Measurements from ENCODE around the gene LMO4.

Gene LMO4, protein sequence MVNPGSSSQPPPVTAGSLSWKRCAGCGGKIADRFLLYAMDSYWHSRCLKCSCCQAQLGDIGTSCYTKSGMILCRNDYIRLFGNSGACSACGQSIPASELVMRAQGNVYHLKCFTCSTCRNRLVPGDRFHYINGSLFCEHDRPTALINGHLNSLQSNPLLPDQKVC

DNA sequence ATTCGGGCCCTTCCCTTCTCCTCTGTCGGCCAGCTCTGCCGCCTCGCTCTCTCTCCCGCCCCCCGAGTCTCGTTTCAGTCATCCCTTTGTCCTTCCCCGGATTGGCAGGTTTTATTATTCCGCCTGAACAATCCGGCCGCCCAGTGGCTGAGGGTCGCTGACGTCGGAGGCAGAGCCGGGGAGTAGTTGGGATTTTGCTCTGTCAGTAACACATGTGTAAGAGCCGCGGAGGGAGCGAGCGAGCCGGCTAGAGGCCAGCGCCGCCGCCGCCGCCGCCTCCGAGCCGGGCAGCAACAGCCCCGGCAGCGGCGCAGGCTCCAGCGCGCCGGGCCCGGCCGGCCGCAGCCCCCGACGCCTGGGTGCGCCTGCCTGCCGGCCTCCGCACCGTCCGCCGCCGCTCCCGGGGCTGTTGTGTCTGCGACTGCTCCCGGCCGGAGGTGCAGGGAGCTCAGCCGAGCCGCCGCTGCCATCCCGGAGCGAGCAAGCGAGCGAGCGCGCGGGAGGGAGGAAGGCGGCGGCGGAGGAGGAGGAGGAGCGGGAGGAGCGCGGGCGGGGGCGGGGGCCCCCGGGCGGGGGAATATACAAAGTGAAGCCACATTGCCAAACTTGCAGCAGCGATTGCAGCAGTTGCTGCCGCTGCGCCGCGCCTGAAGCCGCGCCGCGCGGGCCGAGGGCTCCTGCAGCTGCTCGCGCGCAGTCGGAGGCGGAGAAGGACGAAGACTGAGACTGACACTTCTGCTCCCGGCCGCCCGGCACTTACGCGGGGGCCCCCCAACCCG is at the start of gene LMO4:
LMO4 (plus strand) TSS at position 609 of the 779 bp plus-strand sequence. CDS start 3,136 bp downstream, outside the sequence.
- peak; percentile 83 for DNase-seq (ENCODE audit: low read depth)

DNA sequence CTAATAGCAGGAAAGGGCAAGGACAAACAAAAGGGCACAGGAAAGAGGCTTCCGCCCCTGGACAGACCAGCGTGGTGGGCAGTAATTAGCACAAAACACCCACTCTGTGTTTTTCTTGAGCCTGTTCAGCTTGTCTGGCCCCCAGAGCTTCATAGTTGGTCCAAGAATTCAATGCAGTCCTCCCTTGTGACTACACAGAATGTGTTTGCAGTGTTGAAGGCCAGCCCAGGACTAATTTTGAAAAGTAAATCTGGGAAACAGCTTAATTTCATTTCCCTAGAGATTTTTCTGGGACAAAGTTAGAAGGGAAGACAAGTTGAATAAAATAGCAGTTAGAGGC is 49.2 kb upstream of the LMO4 start:
- no peak for DNase-seq (ENCODE audit: low read depth)

DNA sequence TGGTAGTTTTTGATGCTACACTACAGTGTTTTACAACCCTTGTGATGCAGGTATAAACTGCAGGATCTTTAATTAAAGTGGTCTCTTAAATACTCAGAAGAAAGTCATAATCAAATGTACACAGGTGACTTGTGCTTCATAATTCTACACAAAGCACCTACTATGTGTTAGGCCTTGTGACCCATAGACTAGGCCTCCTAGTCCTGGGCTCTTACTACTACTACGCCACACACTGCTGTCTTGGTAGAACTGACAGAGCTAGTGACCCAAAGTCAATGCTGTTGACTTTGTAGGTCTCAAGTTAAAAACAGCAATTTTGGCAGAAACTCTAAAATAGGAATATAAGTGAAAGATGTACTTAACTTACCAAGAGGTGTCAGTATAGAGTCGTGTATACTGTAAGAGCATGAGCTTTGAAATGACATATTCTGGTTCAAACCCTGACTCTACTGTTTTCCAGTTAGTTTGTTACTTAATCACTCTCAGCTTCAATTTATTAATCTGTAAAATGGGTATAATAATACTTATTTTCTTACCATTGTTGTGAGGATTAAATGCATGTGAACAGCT is 48.6 kb upstream of the LMO4 start:
- DNase-seq (ENCODE audit: low read depth), result no peak

DNA sequence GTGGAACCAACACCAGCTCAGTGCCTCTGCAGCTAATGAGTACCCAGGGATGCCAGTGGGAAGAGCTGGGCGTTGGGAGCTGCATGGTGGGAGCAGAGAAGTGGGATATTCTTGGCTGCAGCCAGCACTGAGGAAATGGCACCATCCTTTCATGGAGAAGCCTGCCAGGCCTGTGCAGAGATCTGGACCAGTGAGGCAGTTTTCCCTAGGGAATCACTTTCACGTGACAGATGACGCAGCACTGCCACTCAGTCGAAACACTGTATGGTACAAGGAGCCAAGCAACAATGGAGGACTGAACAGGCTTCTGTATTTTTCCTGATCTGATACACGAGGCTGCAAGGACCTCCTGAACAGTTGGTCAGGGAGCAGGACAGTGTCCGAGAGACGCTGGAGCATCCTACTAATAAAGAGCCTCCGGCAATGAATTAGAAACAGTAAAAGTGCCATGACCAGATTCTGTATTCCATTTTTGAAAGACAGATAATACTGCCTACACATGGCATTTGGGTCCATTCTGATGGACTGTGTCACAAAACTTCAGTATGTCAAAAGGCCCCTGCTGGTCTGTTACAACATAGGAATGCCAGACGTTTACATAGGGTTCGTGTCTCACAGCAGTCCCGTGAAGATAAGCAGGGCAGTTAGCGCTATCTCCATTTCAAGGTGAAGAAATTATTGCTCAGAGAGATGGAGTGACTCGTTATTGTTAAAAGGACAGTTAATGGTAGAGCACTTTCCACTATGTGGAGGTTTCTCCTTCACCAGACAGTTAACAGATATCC is 44.0 kb upstream of the LMO4 start:
- no peak for DNase-seq (ENCODE audit: low read depth)

DNA sequence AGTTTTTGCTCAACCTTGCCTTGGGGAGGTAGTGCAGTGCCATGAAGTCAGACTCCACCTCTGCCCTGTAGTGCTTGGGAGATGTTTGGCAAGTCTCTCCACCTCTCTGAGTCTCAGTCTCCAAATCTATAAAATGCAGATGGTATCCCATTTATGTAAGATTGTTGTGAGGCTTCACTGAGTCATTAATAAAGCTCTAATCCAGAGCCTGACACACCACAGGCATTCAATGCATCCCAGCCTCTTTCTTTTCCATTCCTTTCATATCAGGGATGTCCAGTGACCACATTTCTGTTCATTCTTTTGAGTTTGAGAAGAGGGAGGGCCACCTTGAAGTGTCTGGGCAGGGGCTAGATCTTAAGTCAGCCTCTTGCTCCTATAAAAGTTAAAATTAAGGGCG is 37.6 kb upstream of the LMO4 start:
- no peak for DNase-seq (ENCODE audit: low read depth)

DNA sequence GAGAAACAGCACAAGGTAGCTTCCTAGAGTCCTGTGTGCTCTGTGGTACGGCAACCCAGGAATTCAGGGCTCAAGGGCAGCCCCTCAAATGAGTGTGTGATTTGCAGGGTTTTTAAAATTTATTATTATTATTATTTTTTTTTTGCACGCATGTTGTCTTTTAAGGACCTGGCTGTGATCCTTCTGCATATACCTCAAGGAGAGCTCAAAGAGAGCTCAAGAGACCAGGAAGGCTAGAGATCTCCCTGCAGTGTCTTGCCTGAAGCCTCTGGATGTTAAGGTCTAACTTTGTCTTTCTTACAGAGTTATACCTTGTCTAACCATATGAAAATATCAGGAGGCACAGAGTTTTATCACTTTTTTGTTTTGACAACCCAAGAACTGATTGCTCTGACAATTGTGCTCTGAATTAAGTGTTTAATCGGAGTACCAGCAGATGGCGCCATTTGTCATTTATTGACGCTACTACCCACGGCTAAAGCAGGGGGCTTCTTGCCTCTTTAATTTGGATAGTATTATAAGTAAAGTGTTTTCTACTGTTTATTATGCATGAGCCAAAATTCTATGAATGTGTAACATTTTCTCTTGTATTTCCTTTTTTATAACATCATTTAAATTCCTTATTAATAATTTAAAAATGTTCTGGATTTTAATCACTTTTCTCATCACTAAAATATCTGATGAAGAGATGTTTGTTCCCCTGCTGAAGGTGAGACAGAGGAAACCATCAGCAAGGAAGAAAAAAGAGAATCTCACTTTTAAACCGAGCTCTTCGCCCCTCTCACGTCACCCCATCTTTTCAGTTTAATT is 35.8 kb upstream of the LMO4 start:
- peak; percentile 25 for DNase-seq (ENCODE audit: low read depth)

DNA sequence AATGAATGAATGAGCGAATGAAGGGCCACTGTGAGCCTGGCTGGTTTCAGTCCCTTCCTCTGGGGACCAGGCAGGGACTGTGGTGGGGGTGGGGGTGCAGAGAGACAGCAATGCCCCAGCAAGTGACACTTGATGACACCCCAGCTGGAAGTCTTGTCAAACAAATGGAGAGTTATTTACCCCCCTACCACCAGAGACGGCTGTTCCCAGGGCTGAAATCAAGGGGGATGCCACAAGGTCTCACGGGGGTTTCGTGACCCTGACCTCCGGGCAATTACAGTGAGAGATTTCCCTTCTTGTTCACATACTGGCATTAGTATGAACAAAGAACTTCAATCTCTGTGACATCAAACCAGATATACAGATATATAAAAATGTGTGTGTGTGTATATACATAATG is 34.0 kb upstream of the LMO4 start:
- DNase-seq (ENCODE audit: low read depth), result no peak

DNA sequence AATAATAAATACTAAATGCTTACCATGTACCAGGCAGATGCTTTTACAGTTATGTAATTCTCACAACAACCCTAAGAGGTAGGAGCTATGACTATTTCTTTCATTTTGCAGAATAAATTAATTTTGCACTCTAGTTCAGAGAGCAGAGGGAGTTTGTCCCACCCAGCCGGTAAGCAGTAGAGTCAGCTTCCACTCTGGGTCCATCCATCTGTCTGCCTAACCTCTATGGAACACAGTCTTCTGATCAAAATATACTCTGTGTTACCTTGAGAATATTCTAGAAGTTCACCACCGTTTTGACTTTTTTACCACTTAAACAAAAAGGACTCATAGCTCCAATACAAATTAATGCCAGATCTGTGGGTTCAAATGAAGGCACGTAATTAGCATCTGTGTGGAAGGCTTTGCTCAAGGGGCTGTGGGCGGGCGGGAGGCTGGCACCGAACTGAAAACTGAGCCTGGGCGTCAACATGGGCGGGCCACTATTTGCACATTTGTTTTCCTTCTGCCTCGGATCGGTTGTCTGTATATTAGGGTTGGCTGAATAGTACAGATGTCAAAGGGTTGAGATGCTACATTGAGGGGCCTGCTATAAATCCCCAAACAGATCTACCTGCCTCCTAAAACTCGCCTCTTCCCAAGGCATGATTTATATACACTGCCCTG is 33.1 kb upstream of the LMO4 start:
- DNase-seq (ENCODE audit: low read depth), result no peak

DNA sequence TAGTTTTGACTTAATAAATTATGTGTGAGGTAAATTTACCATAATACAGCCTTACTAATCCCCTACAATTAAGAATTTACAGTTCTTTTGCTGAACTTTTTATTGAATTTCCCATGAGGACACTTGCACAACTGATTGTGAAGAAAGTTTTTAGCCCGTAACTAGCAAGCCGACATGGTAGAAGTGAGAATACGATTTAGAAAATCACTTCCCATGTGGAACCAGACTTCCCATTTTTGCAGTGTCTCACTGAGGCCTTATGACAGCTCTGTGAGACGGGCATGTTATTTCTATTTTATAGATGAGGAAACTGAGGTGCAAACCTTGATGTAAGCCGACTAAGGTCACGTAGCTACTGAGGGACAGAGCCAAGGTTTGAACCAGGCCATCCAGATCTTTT is 32.5 kb upstream of the LMO4 start:
- no peak for DNase-seq (ENCODE audit: low read depth)

DNA sequence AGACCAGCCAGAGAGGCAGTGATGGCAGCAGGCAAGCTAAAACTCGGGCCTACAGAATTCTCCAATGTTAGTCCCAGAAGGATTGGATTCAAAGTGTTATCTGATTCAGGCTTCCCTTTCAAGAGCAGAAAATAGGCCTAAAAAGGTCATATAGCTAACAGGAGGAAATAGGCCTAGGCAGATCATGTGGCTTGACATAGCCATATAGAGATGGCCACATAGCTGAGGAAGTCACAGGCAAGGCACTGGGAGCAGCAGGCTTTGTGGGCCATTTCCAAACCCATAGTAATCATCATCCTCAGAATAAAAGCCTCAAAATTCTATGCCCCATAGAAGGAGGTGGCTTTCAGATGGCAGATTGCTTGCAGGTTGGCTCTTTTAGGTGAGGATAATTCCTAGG is 29.0 kb upstream of the LMO4 start:
- DNase-seq (ENCODE audit: low read depth), result no peak

DNA sequence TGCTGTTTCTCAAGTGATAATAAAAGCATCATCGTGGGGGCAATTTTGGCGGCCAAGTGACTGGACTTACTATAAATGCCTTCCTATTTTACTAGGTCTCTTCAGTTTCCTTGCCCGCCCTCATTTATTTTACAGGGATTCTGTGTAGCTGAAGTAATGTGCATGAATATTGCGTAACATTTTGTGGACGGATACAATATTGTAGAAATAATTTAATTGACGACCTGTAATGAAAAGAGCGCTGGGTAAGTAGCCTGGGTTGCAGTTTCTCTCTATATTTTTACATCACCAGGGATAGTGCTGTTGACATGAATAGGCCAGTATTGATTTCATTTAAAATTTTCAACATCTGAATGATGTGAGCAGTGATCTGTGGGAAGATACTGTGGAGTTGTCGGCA is 28.1 kb upstream of the LMO4 start:
- no peak for DNase-seq (ENCODE audit: low read depth)

DNA sequence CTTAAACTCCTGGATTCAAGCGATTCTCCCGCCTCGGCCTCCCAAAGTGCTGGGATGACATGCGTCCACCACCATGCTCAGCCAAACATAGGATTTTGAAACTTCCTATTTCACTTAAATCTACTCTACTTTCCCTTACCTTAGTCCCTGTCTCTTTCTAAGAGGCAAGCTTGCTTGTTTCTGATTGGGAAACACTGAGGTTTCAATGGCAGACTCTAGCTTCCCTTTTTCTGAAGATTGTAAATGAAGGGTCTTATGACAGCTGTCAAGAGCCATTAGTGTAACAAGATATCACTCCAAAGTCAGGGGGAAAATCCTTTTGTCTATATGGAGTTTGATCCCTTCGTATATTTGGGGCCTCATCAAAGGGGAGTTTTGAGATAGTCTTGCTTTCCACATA is 23.5 kb upstream of the LMO4 start:
- no peak for DNase-seq (ENCODE audit: low read depth)

DNA sequence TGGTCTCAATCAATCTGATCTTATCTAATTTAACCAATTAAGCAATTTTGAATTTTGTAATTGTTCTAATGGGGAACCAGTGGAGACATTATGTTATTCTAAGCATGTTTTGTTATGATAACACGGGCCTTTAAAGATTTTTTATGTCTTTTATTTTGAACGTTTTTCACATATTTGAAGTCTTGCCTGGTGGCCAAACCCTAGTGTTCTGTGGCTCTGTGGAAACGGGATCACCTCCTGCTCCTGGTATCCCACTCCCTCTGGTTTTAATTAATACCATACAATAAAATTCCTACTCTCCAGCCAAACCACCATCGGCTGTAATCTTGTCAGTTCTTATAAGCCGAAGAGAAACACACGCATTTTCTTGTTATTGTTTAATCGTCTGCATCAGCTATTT is 22.9 kb upstream of the LMO4 start:
- no peak for DNase-seq (ENCODE audit: low read depth)

DNA sequence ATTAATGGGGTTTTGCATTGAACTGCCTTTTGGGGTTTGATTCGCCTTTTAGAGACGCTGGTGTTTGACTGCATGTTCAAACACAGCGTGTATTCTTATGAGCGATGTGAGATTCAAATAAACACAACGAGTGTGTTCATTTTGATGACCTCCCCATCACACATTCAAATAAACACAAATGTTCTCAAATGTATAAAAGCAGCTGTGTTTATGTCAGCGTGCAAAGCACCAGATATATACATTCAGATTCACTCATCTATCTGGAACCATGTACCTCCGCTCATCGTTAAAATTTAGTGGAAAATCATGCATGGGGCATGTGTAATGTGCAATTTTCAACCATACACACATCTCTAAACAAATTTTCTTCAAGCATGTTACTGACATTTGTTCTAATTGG is 21.4 kb upstream of the LMO4 start:
- no peak for DNase-seq (ENCODE audit: low read depth)

DNA sequence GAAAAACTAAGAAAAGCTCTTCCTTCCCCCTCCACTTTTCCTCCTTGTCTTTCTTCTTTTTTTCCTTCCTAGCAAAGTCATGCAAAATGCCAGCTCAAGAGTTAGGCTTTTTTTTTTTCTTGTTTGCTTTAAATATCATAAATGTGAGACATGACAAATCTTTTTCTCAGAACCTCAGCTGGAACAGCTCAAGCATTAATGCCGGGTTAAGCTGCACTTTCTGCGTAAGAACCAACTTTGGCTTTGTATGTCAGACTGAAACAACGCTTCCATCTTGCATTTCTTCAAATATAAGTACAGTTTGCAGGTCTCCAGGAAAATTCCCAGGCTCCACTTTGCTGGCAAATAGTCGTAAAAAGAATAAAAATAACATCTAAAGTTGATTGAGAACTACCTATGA is 20.7 kb upstream of the LMO4 start:
- DNase-seq (ENCODE audit: low read depth), result no peak

DNA sequence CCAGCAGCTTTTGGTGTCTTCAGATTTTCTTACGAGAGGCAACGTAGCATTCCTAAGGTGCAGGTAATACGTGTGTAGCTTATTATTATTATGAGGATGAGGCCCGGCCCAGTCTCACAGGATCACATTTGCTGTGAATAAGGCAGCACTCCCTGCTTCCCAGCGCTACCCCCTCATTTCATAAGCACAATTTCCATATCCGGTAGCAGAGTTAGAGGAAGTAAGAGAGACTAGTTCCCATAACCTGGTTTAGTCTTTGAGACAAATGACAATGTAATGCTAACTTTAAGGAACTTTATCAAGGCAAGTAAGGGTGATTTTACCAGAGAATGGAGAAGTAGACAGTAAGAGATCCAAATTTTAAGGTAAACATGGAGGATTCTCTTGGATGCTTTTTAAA is 14.6 kb upstream of the LMO4 start:
- DNase-seq (ENCODE audit: low read depth), result no peak

DNA sequence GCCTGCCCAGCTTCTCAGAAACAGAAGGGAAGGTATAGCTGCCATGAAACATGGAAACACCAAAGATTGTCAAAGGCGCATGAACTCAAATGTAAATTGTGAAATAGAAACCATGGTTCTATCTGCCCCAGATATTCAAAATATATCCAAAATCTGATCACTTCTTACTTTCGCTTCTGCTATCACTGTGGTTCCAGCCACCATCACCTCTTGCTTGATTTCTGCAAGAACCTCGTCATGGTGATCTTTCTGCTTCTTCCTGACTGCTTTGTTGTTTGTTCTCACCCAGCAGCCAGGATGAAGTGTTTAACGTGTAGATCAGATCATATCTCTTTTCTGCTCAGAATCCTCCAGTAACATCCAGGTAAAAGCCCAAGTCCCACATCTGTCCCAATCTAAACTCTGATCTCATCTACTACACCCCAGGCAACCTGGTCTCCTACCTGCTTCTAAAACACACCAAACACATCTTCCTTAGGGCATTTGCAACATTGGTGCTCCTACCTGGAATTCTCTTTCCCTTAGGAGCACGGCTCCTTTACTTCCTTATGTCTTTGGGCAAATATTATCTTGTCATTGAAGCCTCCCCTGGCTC is 10.5 kb upstream of the LMO4 start:
- DNase-seq (ENCODE audit: low read depth), result no peak

DNA sequence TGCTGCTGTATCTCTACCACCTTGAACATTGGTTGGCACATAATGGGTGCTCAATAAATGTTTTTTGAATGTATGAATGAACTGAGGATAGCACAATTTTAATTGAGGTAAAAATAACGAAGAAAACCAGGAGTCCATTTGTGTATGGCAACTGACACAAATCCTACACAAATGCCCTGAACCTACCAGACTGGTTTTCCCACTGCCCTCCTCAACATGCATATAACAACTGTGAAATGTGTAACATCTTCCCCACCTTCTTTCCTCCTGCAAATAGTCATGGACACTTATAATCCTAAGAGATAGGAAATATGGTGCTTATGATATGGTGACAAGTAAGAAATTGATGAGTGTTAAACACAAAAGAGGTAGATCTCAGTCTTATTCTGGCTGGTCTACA is 9.9 kb upstream of the LMO4 start:
- no peak for DNase-seq (ENCODE audit: low read depth)

DNA sequence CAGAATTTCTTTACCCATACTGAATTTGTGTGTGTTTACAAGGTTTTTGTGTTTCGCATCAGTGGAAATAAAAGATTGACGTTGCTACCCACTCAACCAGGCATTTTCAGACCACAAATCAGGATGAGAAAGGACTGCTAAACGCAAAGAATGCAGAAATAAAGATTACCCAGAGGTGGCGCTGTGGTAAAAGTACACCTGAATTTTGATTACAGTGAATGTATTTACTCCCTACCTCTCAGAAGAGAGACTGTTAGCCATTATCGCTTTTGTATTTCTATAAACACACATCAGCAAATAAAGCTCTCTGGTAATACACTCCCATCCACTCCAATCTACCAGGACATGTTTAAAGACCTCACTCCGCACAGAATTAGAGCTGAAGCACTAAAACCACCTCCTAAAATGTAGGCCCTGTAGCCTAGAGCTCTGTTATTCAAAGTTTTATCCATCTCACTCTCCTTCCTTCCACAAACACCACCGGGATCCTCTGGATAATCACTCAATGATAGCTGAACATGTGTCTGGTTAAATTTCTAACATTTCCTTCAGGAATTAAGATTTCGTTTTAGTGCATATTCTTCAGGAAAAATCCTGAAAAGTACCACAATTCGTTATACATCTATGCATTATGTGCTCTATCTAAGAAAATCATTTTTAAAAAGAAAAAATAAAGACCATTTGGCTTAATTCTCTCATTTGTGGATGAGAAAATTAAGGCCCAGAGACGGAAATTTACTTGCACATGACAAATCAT is 2.5 kb upstream of the LMO4 start:
- no peak for DNase-seq (ENCODE audit: low read depth)
